Forelimb muscle (tissue), 1 donor: ENCODE results near the gene NFATC2. TPM values are rescaled to one million over a fixed set of nuclear protein-coding genes. Genes with fewer than 3 reads are reported as not detected.

Experiments used
- DNase-seq: peaks from one replicate; pipeline ENCODE4 v3.0.0-alpha.2; 2013; ENCODE audit warnings: low read depth
- polyA plus RNA-seq: library from polyadenylated mRNA; unstranded; fragments of 120-200 nt; gene quantifications from one replicate; pipeline ENCODE4 v1.2.1, GENCODE V29; 2013; ENCODE audit not compliant: insufficient read length

Gene NFATC2
- polyA plus RNA-seq, 1 donor = 4.0 TPM

DNA sequence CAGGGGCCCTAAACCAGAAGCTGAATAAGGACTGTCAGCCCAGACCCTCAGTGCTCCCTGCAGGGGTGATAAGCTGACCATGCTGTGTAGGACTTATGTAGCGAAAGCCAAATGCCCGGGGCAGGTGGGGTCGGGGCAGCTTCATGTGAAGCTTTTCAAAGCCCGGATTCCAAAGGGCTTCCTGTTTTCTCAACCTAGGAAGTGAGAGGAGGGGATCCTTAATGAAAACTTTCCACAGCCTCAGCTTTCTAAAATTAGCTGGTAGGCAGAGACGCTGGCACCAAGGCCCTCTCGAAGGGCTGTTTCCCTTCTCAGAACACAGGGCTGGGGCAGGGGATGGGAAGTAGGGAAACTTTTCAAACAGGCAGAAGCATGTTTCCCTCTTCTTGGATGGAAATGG, 148.9 kb downstream of the NFATC2 start:
- no peak for DNase-seq

DNA sequence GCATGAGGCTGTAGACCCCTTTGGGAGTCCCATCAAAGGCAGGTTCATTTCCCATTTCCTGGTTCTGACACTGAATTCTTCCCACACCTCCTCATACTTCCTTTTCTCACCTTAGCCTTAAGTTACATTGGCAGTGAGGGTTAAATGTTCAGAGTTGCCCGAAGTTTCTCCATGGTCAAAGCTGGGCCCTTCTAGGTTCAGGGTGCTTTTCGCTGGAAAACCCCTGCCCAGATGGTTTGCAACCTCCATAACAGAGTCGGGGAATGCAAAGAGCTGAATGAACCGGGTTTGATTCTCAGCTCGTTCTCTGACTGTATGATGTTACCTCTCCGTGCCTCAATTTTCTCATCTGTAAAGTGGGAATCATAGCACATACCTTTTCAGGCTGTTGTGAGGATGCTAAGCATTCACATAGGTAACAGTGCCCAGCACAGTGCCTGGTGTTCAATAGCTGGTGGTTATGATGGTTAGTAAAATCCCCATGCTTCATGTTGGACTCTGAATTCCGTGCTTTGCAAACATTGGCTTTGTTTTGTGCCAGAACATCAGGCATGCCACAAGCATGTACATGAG, 149.8 kb downstream of the NFATC2 start:
- DNase-seq = no peak

GRCh38 chr20:51391926-51392325, 150.6 kb downstream of the NFATC2 start:
- DNase-seq = no peak

DNA sequence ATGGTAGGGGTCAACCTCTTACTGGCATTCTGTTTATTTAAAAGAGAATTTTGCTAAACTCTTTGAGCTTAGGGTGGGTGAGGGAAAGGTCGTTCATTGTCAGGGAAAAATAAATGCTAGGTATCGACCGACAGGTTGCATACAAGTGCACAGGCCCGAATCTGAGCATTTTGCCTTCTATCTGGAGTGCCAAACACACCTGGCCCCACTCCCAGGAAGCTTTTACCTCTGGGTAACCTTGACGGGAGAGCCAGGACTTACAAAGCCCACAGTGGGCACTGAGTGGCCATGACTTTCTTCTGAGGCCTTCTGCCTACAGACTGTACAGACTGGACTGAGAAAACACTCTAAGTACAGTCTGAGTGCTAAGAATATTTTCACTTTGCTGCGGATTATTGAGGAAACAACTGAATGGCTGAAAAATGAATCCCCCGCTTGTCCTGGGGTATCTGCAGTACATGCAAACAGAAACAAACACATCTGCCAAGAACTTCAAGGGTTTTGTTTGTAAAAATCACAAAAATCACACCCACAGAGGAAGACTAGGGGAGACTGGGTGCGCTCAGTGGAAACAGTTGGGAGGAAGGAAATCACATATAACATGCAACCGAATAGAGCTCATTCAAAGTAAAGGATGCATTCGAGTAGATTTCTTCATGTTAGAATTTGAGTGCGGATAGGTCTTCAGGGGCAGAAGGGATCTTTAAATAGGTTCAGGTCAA, 152.8 kb downstream of the NFATC2 start:
- DNase-seq = no peak

GRCh38 chr20:51388756-51389542, 153.6 kb downstream of the NFATC2 start:
- DNase-seq = no peak

- no peak for DNase-seq
Measured at GRCh38 chr20:51388227-51388626, 154.3 kb downstream of the NFATC2 start.

GRCh38 chr20:51387125-51387875, 155.2 kb downstream of the NFATC2 start:
- DNase-seq = no peak

- DNase-seq = no peak
Measured at GRCh38 chr20:51386586-51386985, 155.9 kb downstream of the NFATC2 start.

- DNase-seq = no peak
Measured at GRCh38 chr20:51385646-51386530, 156.6 kb downstream of the NFATC2 start.

DNA sequence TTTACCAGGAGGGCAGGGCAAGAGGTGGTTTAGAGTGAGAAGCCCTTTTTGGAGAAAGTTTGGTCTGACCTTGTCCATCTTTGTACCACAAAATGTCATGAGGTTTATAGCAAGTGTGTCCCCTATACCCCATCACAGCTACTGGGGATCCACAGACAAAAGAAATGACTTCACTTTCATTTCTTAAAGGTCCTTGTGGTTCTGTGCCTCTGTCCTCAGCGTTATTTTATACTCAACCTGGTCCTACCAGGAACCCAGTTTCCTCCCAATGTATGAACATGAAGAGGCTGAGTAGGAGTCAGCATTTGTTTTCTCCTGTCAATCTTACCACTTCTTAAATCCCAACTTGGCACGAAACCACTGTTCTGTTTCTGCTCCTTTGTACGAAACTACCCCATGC, 157.6 kb downstream of the NFATC2 start:
- no peak for DNase-seq

DNA sequence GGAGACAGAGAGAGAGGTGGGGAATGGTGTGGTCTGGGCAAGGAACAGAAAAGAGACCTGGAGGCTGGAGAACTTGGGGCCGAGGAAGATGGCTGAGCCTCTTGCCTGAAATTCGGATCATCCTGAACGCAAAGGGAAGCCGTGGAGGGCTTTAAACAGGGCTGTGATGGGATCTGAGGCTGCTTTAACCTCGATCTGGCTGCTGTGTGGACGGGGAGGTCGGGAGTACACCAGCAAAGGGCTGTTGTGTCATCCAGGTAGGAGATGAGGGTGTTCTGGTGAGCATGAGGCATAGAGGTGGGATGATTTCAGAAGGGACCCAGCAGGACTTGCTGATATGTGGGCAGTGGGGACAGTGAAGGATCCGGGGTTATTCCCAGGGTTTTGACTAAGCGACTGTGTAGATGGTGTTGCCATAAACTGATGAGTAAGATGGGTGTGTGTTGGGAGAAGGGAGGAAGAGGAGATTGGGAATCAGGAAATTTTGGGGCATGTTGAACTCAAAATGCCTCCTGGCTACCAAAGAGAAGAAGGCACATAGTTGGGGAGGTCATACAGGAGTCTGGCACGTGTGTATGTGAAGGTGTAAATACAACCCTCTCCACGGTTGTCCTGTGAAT, 158.5 kb downstream of the NFATC2 start:
- DNase-seq = no peak

DNA sequence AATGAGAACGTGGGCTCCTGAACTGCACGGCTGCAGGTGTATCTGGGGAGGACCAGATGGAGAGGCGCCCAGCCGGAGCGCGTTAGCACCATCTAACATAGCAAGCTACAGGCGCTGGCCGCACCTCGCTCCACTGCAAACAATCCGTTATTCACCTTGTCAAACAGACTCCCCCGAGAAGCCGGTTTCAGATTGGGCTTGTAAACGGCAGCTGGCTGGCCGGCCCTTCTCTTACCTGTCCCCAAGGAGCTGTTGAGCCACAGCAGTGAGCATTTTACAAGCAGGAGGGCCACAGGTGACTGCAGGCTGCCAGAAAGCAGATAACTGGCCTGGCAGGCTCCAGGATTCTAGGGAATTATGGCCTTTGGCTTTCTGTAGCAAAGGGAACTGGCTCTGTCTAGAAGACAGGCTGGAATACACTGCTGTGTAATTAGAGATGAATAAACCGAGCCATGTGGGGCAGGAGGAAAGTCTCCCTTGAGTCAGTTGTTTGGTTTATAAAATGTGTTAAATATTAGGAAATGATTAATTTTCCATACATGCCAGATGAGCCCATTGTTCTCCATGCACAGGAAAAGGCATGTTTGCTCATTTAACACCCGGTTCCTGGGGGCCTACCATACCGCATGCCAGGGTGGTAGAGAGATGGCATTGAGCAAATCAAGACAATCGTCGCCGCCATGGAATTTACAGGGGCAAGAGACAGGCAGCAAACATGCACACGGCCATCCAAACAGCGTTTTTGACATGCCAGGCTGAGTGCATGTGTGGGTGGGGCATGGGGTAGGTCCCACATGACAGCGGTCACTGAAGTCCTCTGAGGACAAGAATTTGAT, 159.3 kb downstream of the NFATC2 start:
- DNase-seq = no peak

DNA sequence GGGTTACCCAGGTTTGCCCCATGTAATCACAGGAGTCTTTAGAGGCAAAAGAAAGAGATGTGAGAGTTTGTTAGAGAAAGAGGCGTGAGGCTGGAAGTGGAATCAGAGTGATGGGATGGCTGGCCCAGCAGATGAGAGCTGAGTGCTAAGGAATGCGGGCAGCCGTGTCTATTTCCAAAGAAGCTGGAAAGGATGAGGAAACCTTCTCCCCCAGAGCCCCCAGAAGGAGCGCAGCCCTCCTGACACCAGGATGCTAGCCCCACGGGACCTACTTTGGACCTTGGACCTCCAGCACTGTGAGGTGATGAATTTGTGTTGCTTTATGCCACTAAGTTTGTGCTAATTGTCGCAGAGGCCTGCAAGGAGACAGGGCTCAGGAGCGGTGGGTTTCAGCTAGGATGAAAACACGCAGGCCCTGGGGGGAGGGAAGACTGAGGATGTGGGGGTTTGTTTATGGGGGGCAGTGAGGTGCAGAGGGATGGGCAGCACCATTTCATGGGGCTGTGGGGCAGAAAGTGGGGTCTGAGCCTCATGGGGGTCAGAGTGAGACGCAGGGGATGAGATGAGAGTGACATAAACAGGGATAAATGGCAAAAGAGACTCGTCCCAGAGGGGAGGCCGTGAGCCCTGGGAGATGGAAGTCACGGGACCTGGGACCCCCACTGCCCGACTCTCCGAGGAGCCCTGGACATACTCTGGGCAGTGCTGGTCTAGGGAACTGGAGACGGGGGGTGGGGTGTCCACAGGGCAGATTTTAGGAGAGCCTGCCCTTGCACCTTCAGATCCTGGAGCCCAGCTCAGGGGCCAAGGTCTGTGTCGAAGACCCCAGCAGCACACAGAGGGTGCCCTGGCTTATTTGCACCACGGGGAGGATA, 160.2 kb downstream of the NFATC2 start:
- no peak for DNase-seq

- no peak for DNase-seq
Measured at GRCh38 chr20:51381557-51381956, 161.0 kb downstream of the NFATC2 start.

DNA sequence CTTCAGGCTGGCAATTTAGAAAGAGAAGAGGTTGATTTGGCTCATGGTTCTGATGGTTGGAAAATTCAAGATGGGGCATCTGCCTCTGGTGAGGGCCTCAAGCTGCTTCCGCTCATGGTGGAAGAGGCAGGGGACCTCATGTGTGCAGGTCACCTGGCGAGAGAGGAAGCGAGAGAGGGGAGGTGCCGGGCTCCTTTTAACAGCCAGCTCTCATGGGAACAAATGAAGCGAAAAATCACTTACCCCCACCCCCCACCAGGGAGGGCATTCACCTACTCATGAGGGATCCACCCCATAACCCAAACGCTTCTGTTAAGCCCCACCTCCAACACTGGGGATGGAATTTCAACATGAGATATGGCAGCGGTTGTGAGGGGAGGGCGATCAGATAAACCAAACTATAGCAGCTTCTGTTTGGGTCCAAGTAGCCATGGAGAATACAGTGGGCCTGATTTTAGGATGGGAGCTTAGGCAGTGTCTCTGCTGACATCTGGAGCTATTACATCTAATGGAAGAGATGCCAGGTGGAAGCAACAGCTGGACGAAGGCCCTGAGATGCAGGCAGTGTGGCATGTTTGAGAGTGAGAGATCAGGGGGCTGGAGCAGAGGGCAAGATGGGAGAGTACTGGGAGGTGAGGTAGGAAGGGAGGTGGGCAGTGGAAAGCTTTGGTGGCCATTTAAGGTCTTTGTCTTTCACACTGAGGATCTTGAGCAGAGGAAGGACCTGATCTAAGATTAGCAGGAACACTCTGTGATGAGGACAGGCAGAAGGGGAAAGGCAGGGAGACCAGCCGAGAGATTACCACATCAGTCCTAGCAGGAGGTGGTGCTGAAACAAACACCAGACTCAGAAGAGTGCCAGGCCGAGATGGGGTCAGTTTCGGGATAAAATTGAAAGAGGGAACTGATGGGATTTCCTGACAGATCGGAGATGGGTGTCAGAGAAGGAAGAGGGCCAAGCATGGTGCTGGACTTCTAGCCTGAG, 161.8 kb downstream of the NFATC2 start:
- DNase-seq = no peak

- DNase-seq = no peak
Measured at GRCh38 chr20:51379601-51380341, 162.7 kb downstream of the NFATC2 start.
